ENCODE results near the gene CCDC85A.

- TF ChIP-seq, protein P1, sequence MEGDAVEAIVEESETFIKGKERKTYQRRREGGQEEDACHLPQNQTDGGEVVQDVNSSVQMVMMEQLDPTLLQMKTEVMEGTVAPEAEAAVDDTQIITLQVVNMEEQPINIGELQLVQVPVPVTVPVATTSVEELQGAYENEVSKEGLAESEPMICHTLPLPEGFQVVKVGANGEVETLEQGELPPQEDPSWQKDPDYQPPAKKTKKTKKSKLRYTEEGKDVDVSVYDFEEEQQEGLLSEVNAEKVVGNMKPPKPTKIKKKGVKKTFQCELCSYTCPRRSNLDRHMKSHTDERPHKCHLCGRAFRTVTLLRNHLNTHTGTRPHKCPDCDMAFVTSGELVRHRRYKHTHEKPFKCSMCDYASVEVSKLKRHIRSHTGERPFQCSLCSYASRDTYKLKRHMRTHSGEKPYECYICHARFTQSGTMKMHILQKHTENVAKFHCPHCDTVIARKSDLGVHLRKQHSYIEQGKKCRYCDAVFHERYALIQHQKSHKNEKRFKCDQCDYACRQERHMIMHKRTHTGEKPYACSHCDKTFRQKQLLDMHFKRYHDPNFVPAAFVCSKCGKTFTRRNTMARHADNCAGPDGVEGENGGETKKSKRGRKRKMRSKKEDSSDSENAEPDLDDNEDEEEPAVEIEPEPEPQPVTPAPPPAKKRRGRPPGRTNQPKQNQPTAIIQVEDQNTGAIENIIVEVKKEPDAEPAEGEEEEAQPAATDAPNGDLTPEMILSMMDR (IDR thresholded peaks at IDR 0.05; ENCODE audit: low read length) = no peak
- no peak for TF ChIP-seq EZH2 (optimal IDR thresholded peaks at IDR 0.05; ENCODE audit: low read depth, low read length)
These were observed 60.7 kb downstream of the CCDC85A start for GRCh38 chr2:56244506-56244905.

Measured in MM.1S (cell line).